HEK293T (cell line): ENCODE data around the gene GRK1.

Source experiments
- CTCF ChIA-PET: fragments of 350-600 bp; formaldehyde crosslinking; extraction: SDS; loops from one replicate; lab custom pipeline; 2021; ENCODE audit warnings: antibody characterized with exemption, inconsistent platforms; lab: Yijun Ruan, JAX
- POLR2A ChIA-PET: fragments of 350-600 bp; formaldehyde crosslinking; extraction: SDS; loops from one replicate; lab custom pipeline; 2020; ENCODE audit warnings: antibody characterized with exemption, inconsistent platforms; lab: Yijun Ruan, JAX
- DNase-seq: peaks from one replicate; pipeline ENCODE4 v3.0.0; 2012; ENCODE audit warnings: mixed read lengths; ENCODE audit errors: extremely low spot score
- ARNT ChIP-seq: fragments of 450-650 bp; IDR thresholded peaks from 2 replicates; pipeline ENCODE4 v1.6.1; 2017; ENCODE audit warnings: mild to moderate bottlenecking
- BHLHE40 ChIP-seq: fragments of 450-650 bp; IDR thresholded peaks from 2 replicates; pipeline ENCODE4 v1.6.1; 2016; ENCODE audit warnings: mild to moderate bottlenecking, moderate library complexity, borderline replicate concordance
- CTBP1 ChIP-seq: fragments of 450-650 bp; IDR thresholded peaks from 2 replicates; pipeline ENCODE4 v1.6.1; 2016; ENCODE audit warnings: borderline replicate concordance
- ELF4 ChIP-seq: fragments of 450-650 bp; IDR thresholded peaks from 2 replicates; pipeline ENCODE4 v1.6.1; 2017; ENCODE audit warnings: antibody characterized with exemption
- FOXA1 ChIP-seq: fragments of 450-650 bp; IDR thresholded peaks from 2 replicates; pipeline ENCODE4 v1.6.1; 2016; ENCODE audit warnings: mild to moderate bottlenecking
- FOXK2 ChIP-seq: fragments of 450-650 bp; IDR thresholded peaks from 2 replicates; pipeline ENCODE4 v1.6.1; 2016; ENCODE audit warnings: mild to moderate bottlenecking
- FOXM1 ChIP-seq: fragments of 450-650 bp; IDR thresholded peaks from 2 replicates; pipeline ENCODE4 v1.6.1; 2017; ENCODE audit warnings: mild to moderate bottlenecking, borderline replicate concordance
- HDGF ChIP-seq: fragments of 450-650 bp; IDR thresholded peaks from 2 replicates; pipeline ENCODE4 v1.6.1; 2017; ENCODE audit warnings: antibody characterized with exemption, borderline replicate concordance
- L3MBTL2 ChIP-seq: fragments of 450-650 bp; conservative IDR thresholded peaks from 2 replicates; pipeline ENCODE4 v1.6.1; 2016; ENCODE audit warnings: mild to moderate bottlenecking
- LEF1 ChIP-seq: fragments of 450-650 bp; IDR thresholded peaks from 2 replicates; pipeline ENCODE4 v1.6.1; 2017; ENCODE audit warnings: mild to moderate bottlenecking, borderline replicate concordance
- NFRKB ChIP-seq: fragments of 450-650 bp; IDR thresholded peaks from 2 replicates; pipeline ENCODE4 v1.6.1; 2016; ENCODE audit warnings: mild to moderate bottlenecking, moderate library complexity
- SP1 ChIP-seq: fragments of 450-650 bp; IDR thresholded peaks from 2 replicates; pipeline ENCODE4 v1.6.1; 2017
- SUZ12 ChIP-seq: fragments of 450-650 bp; IDR thresholded peaks from 2 replicates; pipeline ENCODE4 v1.6.1; 2016; ENCODE audit warnings: mild to moderate bottlenecking
- TARDBP ChIP-seq: fragments of 450-650 bp; IDR thresholded peaks from 2 replicates; pipeline ENCODE4 v1.6.1; 2016
- ZNF384 ChIP-seq: fragments of 450-650 bp; IDR thresholded peaks from 2 replicates; pipeline ENCODE4 v1.6.1; 2016
- TF ChIP-seq, protein P1 (sequence below): fragments of 450-650 bp; IDR thresholded peaks from 2 replicates; pipeline ENCODE4 v1.6.1; 2016

The GRK1 gene

DNA sequence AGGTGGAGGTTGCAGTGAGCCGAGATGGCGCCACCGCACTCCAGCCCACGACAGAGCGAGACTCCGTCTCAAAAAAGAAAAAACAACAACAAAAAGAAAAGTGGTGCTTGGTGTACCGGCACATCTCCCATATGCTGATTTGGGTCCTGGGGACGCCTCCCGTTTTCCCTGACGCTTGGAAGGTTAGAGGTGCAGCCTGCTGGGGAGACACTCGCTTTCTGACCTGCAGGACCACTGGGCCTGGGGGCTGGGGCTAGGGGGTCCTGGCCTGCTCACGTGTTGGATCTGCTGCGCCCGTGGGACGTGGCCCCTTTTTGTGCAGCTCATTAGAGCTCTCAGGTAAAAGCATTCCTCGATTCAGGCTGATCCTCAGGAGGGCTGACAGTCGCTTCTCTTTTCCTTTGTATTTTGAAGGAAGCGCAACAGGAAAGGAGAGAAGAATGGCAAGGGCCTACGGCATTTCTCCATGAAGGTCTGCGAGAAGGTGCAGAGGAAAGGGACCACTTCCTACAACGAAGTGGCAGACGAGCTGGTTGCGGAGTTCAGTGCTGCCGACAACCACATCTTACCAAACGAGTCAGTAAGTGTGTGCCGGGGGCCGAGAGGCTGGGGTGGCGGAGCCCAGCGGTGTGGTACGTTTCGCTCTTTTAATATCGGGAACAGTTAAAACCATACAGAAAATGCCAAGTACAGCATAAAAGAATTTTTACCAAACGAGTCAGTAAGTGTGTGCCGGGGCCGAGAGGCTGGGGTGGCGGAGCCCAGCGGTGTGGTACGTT lies 34.1 kb upstream of the GRK1 start:
- TF ChIP-seq TARDBP (no peak), FOXM1 (no peak), L3MBTL2 (no peak), ARNT (no peak), ZNF384 (no peak), FOXK2 (no peak), CTBP1 (no peak), FOXA1 (no peak), HDGF (no peak), BHLHE40 (no peak)
- TF ChIP-seq, protein P1, sequence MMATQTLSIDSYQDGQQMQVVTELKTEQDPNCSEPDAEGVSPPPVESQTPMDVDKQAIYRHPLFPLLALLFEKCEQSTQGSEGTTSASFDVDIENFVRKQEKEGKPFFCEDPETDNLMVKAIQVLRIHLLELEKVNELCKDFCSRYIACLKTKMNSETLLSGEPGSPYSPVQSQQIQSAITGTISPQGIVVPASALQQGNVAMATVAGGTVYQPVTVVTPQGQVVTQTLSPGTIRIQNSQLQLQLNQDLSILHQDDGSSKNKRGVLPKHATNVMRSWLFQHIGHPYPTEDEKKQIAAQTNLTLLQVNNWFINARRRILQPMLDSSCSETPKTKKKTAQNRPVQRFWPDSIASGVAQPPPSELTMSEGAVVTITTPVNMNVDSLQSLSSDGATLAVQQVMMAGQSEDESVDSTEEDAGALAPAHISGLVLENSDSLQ: no peak
- ChIA-PET POLR2A (no interaction called here), CTCF (no interaction called here)
- DNase-seq: no peak

DNA sequence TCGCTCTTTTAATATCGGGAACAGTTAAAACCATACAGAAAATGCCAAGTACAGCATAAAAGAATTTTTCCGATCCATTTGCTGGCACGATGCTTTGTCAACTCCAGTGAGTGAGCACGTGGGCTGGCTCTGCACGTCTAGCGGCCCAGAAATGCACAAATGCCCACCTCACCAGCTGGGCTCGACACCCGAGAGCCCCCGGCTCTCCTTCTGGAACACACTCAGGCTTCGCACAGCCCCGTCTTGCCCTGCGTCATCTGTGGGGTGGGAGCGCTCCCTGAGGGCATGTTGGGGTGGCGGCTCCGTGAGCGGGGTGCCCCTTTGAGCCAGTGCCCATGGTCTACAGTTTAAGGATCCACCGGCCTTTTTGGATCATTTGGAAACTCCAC lies 33.5 kb upstream of the GRK1 start:
- CTCF ChIA-PET: no interaction called here
- POLR2A ChIA-PET: no interaction called here
- TF ChIP-seq FOXA1 (no peak), ARNT (no peak), FOXK2 (no peak), SP1 (no peak), LEF1 (no peak), ELF4 (no peak), HDGF (no peak), L3MBTL2 (no peak), ZNF384 (no peak), CTBP1 (no peak), NFRKB (no peak), FOXM1 (no peak)
- TF ChIP-seq, protein P1: no peak

DNA sequence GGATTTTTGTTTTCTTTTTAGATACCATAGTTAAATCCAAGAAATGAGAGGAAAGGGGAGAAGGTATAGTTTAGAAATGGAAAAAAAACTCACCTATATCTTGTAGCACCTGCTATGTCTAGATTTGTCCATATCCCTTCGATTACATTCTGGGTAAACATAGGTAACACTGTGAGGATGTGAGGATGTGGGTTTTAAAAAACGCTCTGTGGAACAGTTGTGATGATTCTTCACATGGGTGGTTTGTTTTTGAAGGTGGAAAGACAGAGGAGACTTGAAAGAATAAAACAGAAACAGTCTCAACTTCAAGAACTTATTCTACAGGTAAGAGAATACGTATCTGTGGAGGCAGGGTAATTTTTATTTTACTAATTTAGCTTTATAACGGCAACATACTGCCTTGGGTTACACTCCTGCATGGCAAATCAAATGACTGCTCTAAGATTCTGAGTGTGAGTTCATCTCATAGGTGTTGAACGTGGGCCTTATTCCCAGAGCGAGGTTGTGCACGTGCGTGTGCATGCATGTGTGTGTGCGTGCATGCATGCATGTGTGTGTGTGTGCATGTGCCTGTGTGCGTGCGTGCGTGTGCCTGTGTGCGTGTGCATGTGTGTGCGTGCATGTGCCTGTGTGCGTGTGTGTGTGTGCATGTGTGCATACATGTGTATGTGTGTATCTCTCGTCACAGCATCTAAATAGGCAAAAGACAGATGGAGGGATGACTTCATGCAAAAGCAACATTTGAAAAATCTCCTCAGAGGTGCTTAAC lies 32.6 kb upstream of the GRK1 start:
- POLR2A ChIA-PET: no interaction called here
- TF ChIP-seq LEF1 (no peak), SP1 (no peak), ELF4 (no peak), ZNF384 (no peak), FOXM1 (no peak), NFRKB (no peak), FOXK2 (no peak), BHLHE40 (no peak), FOXA1 (no peak), SUZ12 (no peak), L3MBTL2 (no peak), ARNT (no peak), HDGF (no peak), TARDBP (no peak), CTBP1 (no peak)
- TF ChIP-seq, protein P1: no peak
- no peak for DNase-seq
- CTCF ChIA-PET: no interaction called here

More for the DNA sequence above, 33.5 kb upstream of the GRK1 start:
- no peak for DNase-seq

DNA sequence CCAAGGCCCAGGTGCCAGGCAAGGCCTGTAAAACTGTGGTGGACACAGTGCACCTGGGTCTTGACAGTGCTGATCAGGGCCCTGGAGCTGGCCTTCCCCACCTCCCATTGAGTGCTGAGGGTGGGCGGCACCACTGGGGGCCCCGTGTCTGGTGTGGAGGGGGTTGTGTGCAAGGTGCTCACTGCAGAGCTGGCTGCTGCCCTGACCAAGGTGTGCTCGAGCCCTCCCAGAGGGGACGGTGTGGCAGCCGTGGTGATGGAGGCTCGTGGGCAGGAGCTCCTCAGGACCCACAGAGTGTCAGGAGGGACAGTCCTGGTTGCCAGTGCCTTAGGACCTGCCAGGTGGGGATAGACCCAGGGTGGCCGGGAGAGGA lies 32.0 kb upstream of the GRK1 start:
- ChIA-PET POLR2A (no interaction called here), CTCF (no interaction called here)
- TF ChIP-seq ELF4 (no peak), FOXK2 (no peak), BHLHE40 (no peak), SP1 (no peak), FOXM1 (no peak), FOXA1 (no peak)
- no peak for DNase-seq

DNA sequence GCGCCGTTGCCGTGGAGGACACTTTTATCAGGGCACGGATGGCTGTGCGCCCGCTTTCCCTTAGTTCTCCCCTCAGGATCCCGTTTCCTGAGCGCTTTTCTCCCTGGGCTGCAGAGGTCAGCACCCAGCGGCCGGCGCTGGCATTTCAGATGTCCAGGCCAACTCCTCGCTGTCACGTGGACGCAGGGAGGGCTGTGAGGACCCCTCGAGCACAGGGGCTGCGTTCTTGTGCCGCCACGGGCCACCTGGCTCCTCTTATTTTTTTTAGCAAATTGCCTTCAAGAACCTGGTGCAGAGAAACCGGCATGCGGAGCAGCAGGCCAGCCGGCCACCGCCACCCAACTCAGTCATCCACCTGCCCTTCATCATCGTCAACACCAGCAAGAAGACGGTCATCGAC lies 31.3 kb upstream of the GRK1 start:
- no peak for DNase-seq
- ChIA-PET CTCF (no interaction called here), POLR2A (no interaction called here)
- no peak for TF ChIP-seq BHLHE40
- no peak for TF ChIP-seq TARDBP
- no peak for TF ChIP-seq SP1
- no peak for TF ChIP-seq FOXM1
- no peak for TF ChIP-seq CTBP1
- TF ChIP-seq ZNF384: no peak
- no peak for TF ChIP-seq L3MBTL2
- TF ChIP-seq NFRKB: no peak
- no peak for TF ChIP-seq FOXA1
- no peak for TF ChIP-seq ARNT
- no peak for TF ChIP-seq LEF1
- TF ChIP-seq FOXK2: no peak
- no peak for TF ChIP-seq ELF4
- no peak for TF ChIP-seq HDGF

DNA sequence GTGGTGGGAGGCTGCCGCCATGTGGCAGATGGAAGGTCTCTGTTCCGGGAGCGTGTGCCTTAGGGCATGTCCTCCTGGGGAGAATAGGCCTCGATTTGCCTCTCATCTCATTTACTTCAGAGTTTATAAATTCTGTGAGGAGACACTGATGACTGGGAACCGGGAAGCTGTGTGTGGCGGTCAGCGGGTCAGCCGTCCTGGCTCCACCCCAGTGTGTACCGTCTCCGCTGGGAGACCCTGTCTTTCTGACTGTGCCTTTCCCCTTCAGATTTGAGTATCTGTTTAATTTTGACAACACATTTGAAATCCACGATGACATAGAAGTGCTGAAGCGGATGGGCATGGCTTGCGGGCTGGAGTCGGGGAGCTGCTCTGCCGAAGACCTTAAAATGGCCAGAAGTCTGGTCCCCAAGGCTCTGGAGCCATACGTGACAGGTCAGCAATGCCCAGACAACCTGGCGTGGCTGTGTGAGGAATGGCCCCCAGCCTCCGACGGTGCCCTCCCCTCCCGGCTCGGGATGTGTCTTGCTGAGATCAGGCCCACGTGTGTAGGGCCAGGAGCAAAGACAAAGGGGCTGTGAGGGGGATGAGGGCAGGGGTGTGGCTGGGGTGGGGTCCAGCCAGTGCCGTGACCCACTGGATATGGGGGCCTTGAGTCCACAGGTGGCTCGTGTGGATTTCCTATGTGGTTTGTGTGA lies 30.6 kb upstream of the GRK1 start:
- TF ChIP-seq NFRKB: no peak
- TF ChIP-seq HDGF: no peak
- TF ChIP-seq FOXA1: no peak
- TF ChIP-seq SP1: no peak
- TF ChIP-seq BHLHE40: no peak
- no peak for TF ChIP-seq LEF1
- TF ChIP-seq, protein P1: no peak
- TF ChIP-seq ZNF384: no peak
- TF ChIP-seq SUZ12: no peak
- TF ChIP-seq TARDBP: no peak
- no peak for TF ChIP-seq ELF4
- TF ChIP-seq ARNT: no peak
- no peak for TF ChIP-seq FOXM1
- no peak for TF ChIP-seq CTBP1
- ChIA-PET CTCF (no interaction called here), POLR2A (no interaction called here)
- DNase-seq: no peak
